ENCODE results near the gene EBLN2.

Gene EBLN2

GRCh38 chr3:73108750-73109149 lies 47.3 kb downstream of the EBLN2 start:
- DNase-seq: no peak

GRCh38 chr3:73110530-73110929 lies 49.1 kb downstream of the EBLN2 start:
- DNase-seq: no peak
